HepG2 (cell line): ENCODE data around the gene USF2. TPM values are rescaled to one million over a fixed set of nuclear protein-coding genes. Genes with fewer than 3 reads are reported as not detected.

Source experiments
- ADNP ChIP-seq: sonication (generic); formaldehyde crosslinking; IDR thresholded peaks from 2 replicates; pipeline ENCODE4 v1.4.0; 2020; ENCODE audit warnings: missing genetic modification reagents
- HIVEP1 ChIP-seq: sonication (generic); formaldehyde crosslinking; IDR thresholded peaks from 2 replicates; pipeline ENCODE4 v1.4.0; 2020; ENCODE audit warnings: mild to moderate bottlenecking, missing genetic modification reagents
- HOXD1 ChIP-seq: sonication (generic); formaldehyde crosslinking; IDR thresholded peaks from 2 replicates; pipeline ENCODE4 v1.5.0; 2020; ENCODE audit warnings: missing genetic modification reagents
- LRRFIP1 ChIP-seq: sonication (generic); formaldehyde crosslinking; conservative IDR thresholded peaks from 2 replicates; pipeline ENCODE4 v1.4.0; 2020; ENCODE audit warnings: missing genetic modification reagents
- SRSF4 ChIP-seq: fragments of 200-400 bp; formaldehyde crosslinking; IDR thresholded peaks from one replicate; pipeline ENCODE4 v1.6.1; 2018; ENCODE audit warnings: mild to moderate bottlenecking, low read depth, low read length, moderate library complexity; ENCODE audit not compliant: poor library complexity, severe bottlenecking
- UBTF ChIP-seq: sonication (generic); formaldehyde crosslinking; IDR thresholded peaks from 2 replicates; pipeline ENCODE4 v1.4.0; 2020; ENCODE audit warnings: mild to moderate bottlenecking, missing genetic modification reagents
- ZBTB20 ChIP-seq: sonication (generic); formaldehyde crosslinking; IDR thresholded peaks from 2 replicates; pipeline ENCODE4 v1.8.1; 2023; ENCODE audit warnings: missing genetic modification reagents, low read depth, mild to moderate bottlenecking, borderline replicate concordance
- ZKSCAN8 ChIP-seq: IDR thresholded peaks from 2 replicates; pipeline ENCODE4 v1.6.1; 2016; ENCODE audit warnings: borderline replicate concordance, missing genetic modification reagents, missing compliant biosample characterization
- ZNF20 ChIP-seq: sonication (generic); formaldehyde crosslinking; IDR thresholded peaks from 2 replicates; pipeline ENCODE4 v1.4.0; 2020; ENCODE audit warnings: mild to moderate bottlenecking, moderate library complexity, missing genetic modification reagents
- ZNF740 ChIP-seq: sonication (generic); formaldehyde crosslinking; IDR thresholded peaks from 2 replicates; pipeline ENCODE4 v1.4.0; 2020; ENCODE audit warnings: missing genetic modification reagents
- polyA plus RNA-seq, 8 experiments: library from polyadenylated mRNA; depleted of rRNA in 3 of 8; stranded (reverse) in 7 of 8; unstranded in 1 of 8; fragments of >200 nt; fragmentation: Illumina TruSeq in 4 of 8; extraction: Trizol in 4 of 8; gene quantifications; 2 replicates each; pipeline versions ENCODE4 v1.2.1 to v1.2.3, GENCODE V29; 2011 to 2016; ENCODE audit warnings: low read depth in 4 of 8, missing spikeins in 1 of 8, mixed read lengths in 1 of 8; ENCODE audit not compliant: insufficient read depth in 1 of 8
- total RNA-seq, 5 experiments: library from RNA; depleted of rRNA; stranded (reverse); fragments of >200 nt; fragmentation: Illumina TruSeq; extraction: Trizol; gene quantifications; 2 replicates each; pipeline ENCODE4 v1.2.3, GENCODE V29; 2016; ENCODE audit warnings: low read depth in 1 of 5
- TF ChIP-seq, protein P1 (sequence below): sonication (generic); formaldehyde crosslinking; IDR thresholded peaks from 2 replicates; pipeline ENCODE4 v1.5.1; 2020; ENCODE audit warnings: mild to moderate bottlenecking, missing genetic modification reagents, moderate library complexity
- TF ChIP-seq, protein P2 (sequence below), 2 experiments: sonication (generic) in 1 of 2; formaldehyde crosslinking in 1 of 2; IDR thresholded peaks; 2 replicates each; pipeline versions ENCODE4 v1.5.1 to v1.6.1; 2011 to 2020; ENCODE audit warnings: borderline replicate concordance in 1 of 2, low read depth in 1 of 2, low read length in 1 of 2, mild to moderate bottlenecking in 1 of 2, missing genetic modification reagents in 1 of 2, moderate library complexity in 1 of 2
- TF ChIP-seq, protein P3 (sequence below): sonication (generic); formaldehyde crosslinking; IDR thresholded peaks from 2 replicates; pipeline ENCODE4 v1.4.0; 2020; ENCODE audit warnings: mild to moderate bottlenecking, low read depth, missing genetic modification reagents
- TF ChIP-seq, protein P4 (sequence below): sonication (generic); formaldehyde crosslinking; IDR thresholded peaks from 2 replicates; pipeline ENCODE4 v1.4.0; 2020; ENCODE audit warnings: missing genetic modification reagents

Gene USF2
- total and polyA plus RNA-seq, 2 of the 13 experiments (the other 11 are each of a cell fraction or from before 2014, with no cell fraction given): 54.9 to 106 TPM

GRCh38 chr19:35269438-35270117 is 816 bp downstream of the USF2 start (continued):
- TF ChIP-seq ZNF740 (CRISPR knock-in tag): peak; percentile 86; the same call in 1 of the 2 replicates
- TF ChIP-seq ADNP: no peak
- TF ChIP-seq, protein P1, sequence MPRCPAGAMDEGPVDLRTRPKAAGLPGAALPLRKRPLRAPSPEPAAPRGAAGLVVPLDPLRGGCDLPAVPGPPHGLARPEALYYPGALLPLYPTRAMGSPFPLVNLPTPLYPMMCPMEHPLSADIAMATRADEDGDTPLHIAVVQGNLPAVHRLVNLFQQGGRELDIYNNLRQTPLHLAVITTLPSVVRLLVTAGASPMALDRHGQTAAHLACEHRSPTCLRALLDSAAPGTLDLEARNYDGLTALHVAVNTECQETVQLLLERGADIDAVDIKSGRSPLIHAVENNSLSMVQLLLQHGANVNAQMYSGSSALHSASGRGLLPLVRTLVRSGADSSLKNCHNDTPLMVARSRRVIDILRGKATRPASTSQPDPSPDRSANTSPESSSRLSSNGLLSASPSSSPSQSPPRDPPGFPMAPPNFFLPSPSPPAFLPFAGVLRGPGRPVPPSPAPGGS (CRISPR knock-in tag): no peak
- no peak for TF ChIP-seq ZBTB20 (CRISPR knock-in tag)
- TF ChIP-seq, protein P2, sequence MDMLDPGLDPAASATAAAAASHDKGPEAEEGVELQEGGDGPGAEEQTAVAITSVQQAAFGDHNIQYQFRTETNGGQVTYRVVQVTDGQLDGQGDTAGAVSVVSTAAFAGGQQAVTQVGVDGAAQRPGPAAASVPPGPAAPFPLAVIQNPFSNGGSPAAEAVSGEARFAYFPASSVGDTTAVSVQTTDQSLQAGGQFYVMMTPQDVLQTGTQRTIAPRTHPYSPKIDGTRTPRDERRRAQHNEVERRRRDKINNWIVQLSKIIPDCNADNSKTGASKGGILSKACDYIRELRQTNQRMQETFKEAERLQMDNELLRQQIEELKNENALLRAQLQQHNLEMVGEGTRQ (IDR thresholded peaks at IDR 0.05; ENCODE audit: low read depth, low read length): no peak
- TF ChIP-seq, protein P2 (CRISPR knock-in tag; IDR thresholded peaks at IDR 0.05; ENCODE audit: borderline replicate concordance): no peak; the same call in 1 of the 2 replicates
- TF ChIP-seq HIVEP1 (CRISPR knock-in tag): no peak
- TF ChIP-seq, protein P3, sequence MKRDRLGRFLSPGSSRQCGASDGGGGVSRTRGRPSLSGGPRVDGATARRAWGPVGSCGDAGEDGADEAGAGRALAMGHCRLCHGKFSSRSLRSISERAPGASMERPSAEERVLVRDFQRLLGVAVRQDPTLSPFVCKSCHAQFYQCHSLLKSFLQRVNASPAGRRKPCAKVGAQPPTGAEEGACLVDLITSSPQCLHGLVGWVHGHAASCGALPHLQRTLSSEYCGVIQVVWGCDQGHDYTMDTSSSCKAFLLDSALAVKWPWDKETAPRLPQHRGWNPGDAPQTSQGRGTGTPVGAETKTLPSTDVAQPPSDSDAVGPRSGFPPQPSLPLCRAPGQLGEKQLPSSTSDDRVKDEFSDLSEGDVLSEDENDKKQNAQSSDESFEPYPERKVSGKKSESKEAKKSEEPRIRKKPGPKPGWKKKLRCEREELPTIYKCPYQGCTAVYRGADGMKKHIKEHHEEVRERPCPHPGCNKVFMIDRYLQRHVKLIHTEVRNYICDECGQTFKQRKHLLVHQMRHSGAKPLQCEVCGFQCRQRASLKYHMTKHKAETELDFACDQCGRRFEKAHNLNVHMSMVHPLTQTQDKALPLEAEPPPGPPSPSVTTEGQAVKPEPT: no peak
- TF ChIP-seq HOXD1 (CRISPR knock-in tag): no peak
- no peak for TF ChIP-seq LRRFIP1 (CRISPR knock-in tag)
- no peak for TF ChIP-seq SRSF4
- TF ChIP-seq, protein P4, sequence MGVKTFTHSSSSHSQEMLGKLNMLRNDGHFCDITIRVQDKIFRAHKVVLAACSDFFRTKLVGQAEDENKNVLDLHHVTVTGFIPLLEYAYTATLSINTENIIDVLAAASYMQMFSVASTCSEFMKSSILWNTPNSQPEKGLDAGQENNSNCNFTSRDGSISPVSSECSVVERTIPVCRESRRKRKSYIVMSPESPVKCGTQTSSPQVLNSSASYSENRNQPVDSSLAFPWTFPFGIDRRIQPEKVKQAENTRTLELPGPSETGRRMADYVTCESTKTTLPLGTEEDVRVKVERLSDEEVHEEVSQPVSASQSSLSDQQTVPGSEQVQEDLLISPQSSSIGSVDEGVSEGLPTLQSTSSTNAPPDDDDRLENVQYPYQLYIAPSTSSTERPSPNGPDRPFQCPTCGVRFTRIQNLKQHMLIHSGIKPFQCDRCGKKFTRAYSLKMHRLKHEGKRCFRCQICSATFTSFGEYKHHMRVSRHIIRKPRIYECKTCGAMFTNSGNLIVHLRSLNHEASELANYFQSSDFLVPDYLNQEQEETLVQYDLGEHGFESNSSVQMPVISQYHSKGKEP: no peak
- TF ChIP-seq UBTF (CRISPR knock-in tag): peak; percentile 91
- no peak for TF ChIP-seq ZKSCAN8
- TF ChIP-seq ZNF20 (CRISPR knock-in tag): no peak
